Bronchial epithelial cell (primary cell): Measurements from ENCODE around the gene ATP5F1D. TPM values are rescaled to one million over a fixed set of nuclear protein-coding genes. Genes with fewer than 3 reads are reported as not detected.
A peak's percentile ranks its signal among the peaks of the same experiment; 100 is the strongest.
"Not testable (repeated sequence)": the region's sequence is repeated elsewhere in the genome, so short reads cannot be mapped to it uniquely, and the experiment has no call there.

ENCODE experiments used
- DNase-seq: peaks from one replicate; pipeline ENCODE4 v3.0.0-alpha.2; 2010; ENCODE audit warnings: low read depth
- FAIRE-seq: peaks from 2 replicates; lab custom pipeline; 2011; peaks lifted over from hg19 to GRCh38; lab: Jason Lieb, UNC
- H3K27me3 ChIP-seq: 2 replicates; pipeline ENCODE4 v1.5.1; 2011; ENCODE audit warnings: low read length; ENCODE audit not compliant: control insufficient read depth, insufficient read depth
- H3K36me3 ChIP-seq: 2 replicates; pipeline ENCODE4 v1.5.1; 2011; ENCODE audit warnings: low read length; ENCODE audit not compliant: control insufficient read depth, insufficient read depth
- H3K4me3 ChIP-seq: 2 replicates; pipeline ENCODE4 v1.5.1; 2011; ENCODE audit warnings: mild to moderate bottlenecking, low read depth, low read length, control low read depth
- CTCF ChIP-seq: IDR thresholded peaks from 2 replicates; pipeline ENCODE4 v1.5.1; 2011; ENCODE audit warnings: mild to moderate bottlenecking, moderate library complexity, low read length, control low read depth, inconsistent platforms; ENCODE audit not compliant: insufficient read depth, severe bottlenecking
- total RNA-seq: library from RNA; depleted of rRNA; stranded (reverse); fragments of >200 nt; gene quantifications from 2 replicates; pipeline ENCODE4 v1.2.1, GENCODE V29; 2014

ATP5F1D gene
- total RNA-seq, result 8.7 and 14.8 TPM in 2 replicates

- Histone ChIP-seq H3K4me3 (peak within 1 kb of the TSS; percentile 62), H3K36me3 (peaks cover 3% of the 10 kb centered on the region), H3K27me3 (no peaks in the 10 kb centered on the region)
- FAIRE-seq (no peak), DNase-seq (peak; percentile 81)
- no peak for TF ChIP-seq CTCF
These were observed at the start of gene ATP5F1D for GRCh38 chr19:1241417-1242095. TSS of gene ATP5F1D (plus strand) at chr19:1241751. CDS start at chr19:1241851, 100 bp downstream.

- FAIRE-seq (no peak), DNase-seq (no peak)
- no peak for TF ChIP-seq CTCF
- no peaks in the 10 kb centered on the region for H3K27me3 ChIP-seq
- H3K36me3 ChIP-seq, result no peaks in the 10 kb centered on the region
- no peak overlapping the region for H3K4me3 ChIP-seq
These were observed 42.0 kb upstream of the ATP5F1D start for GRCh38 chr19:1199531-1199930.

- not testable (repeated sequence) for H3K36me3 ChIP-seq, FAIRE-seq, DNase-seq, H3K27me3 ChIP-seq, H3K4me3 ChIP-seq
These were observed 40.9 kb upstream of the ATP5F1D start for GRCh38 chr19:1200614-1201013.

- DNase-seq, result peak; percentile 82
- peak within 1 kb of the TSS; percentile 69 for H3K4me3 ChIP-seq
- H3K36me3 ChIP-seq, result peaks cover 4% of the 10 kb centered on the region
- no peaks in the 10 kb centered on the region for H3K27me3 ChIP-seq
- no peak for TF ChIP-seq CTCF
- no peak for FAIRE-seq
These were observed 36.1 kb upstream of the ATP5F1D start, which contains the start of gene STK11 for GRCh38 chr19:1205114-1206099. TSS of gene STK11 (plus strand) at chr19:1205778. CDS start at chr19:1206914, 1,136 bp downstream.

- Histone ChIP-seq H3K4me3 (peak overlapping the region; percentile 69), H3K36me3 (peaks cover 4% of the 10 kb centered on the region), H3K27me3 (no peaks in the 10 kb centered on the region)
- DNase-seq, result no peak
- no peak for FAIRE-seq
- no peak for TF ChIP-seq CTCF
These were observed 35.2 kb upstream of the ATP5F1D start for GRCh38 chr19:1206150-1206863.
